H9 (cell line): ENCODE results near the gene FBXL19. TPM values are rescaled to one million over a fixed set of nuclear protein-coding genes. Genes with fewer than 3 reads are reported as not detected.
A peak's percentile ranks its signal among the peaks of the same experiment; 100 is the strongest.

Source experiments
- DNase-seq: peaks from one replicate; pipeline ENCODE4 v3.0.0-alpha.2; 2017
- H2AFZ ChIP-seq: one replicate; pipeline ENCODE4 v1.6.1; 2013; ENCODE audit warnings: mild to moderate bottlenecking, low read length, control low read depth, moderate library complexity
- H2AK5ac ChIP-seq: 2 replicates; pipeline ENCODE4 v1.6.1; 2013; ENCODE audit warnings: low read length, control low read depth, mixed read lengths; ENCODE audit not compliant: insufficient read length
- H2BK120ac ChIP-seq: one replicate; pipeline ENCODE4 v1.6.1; 2013; ENCODE audit warnings: low read depth, mild to moderate bottlenecking, low read length, control low read depth, inconsistent platforms; ENCODE audit not compliant: poor library complexity, severe bottlenecking
- H2BK12ac ChIP-seq: 2 replicates; pipeline ENCODE4 v1.6.1; 2013; ENCODE audit warnings: low read length, control low read depth, mixed read lengths, low read depth; ENCODE audit not compliant: insufficient read length
- H2BK15ac ChIP-seq: 2 replicates; pipeline ENCODE4 v1.6.1; 2013; ENCODE audit warnings: low read depth, low read length, control low read depth
- H2BK20ac ChIP-seq: one replicate; pipeline ENCODE4 v1.6.1; 2013; ENCODE audit warnings: low read depth, mild to moderate bottlenecking, low read length, control low read depth, inconsistent platforms; ENCODE audit not compliant: poor library complexity, severe bottlenecking
- H2BK5ac ChIP-seq: 2 replicates; pipeline ENCODE4 v1.6.1; 2013; ENCODE audit warnings: low read length, control low read depth, mixed read lengths; ENCODE audit not compliant: insufficient read length
- H3K14ac ChIP-seq: 2 replicates; pipeline ENCODE4 v1.6.1; 2013; ENCODE audit warnings: low read length, control low read depth; ENCODE audit not compliant: insufficient read depth
- H3K18ac ChIP-seq: 2 replicates; pipeline ENCODE4 v1.6.1; 2013; ENCODE audit warnings: low read depth, mild to moderate bottlenecking, mixed read lengths, low read length, control low read depth; ENCODE audit not compliant: insufficient read length
- H3K23ac ChIP-seq: 2 replicates; pipeline ENCODE4 v1.6.1; 2013; ENCODE audit warnings: low read length, control low read depth, mixed read lengths, low read depth; ENCODE audit not compliant: insufficient read length
- H3K23me2 ChIP-seq: 2 replicates; pipeline ENCODE4 v1.6.1; 2013; ENCODE audit warnings: low read depth, mild to moderate bottlenecking, mixed read lengths, low read length, control low read depth; ENCODE audit not compliant: insufficient read length, poor library complexity, severe bottlenecking
- H3K27ac ChIP-seq: 2 replicates; pipeline ENCODE4 v1.5.1; 2013; ENCODE audit warnings: low read length, control low read depth, mixed read lengths, low read depth; ENCODE audit not compliant: insufficient read length
- H3K27me3 ChIP-seq: 2 replicates; pipeline ENCODE4 v1.6.1; 2013; ENCODE audit warnings: low read length, control low read depth, inconsistent platforms; ENCODE audit not compliant: insufficient read depth
- H3K4ac ChIP-seq: 2 replicates; pipeline ENCODE4 v1.6.1; 2013; ENCODE audit warnings: low read depth, mild to moderate bottlenecking, control low read depth, inconsistent platforms, low read length, moderate library complexity
- H3K4me1 ChIP-seq: 2 replicates; pipeline ENCODE4 v1.6.1; 2013; ENCODE audit warnings: low read length, control low read depth, inconsistent platforms; ENCODE audit not compliant: insufficient read depth
- H3K4me2 ChIP-seq: 2 replicates; pipeline ENCODE4 v1.6.1; 2013; ENCODE audit warnings: low read length, control low read depth, mixed read lengths; ENCODE audit not compliant: insufficient read length, insufficient read depth
- H3K56ac ChIP-seq: 2 replicates; pipeline ENCODE4 v1.6.1; 2013; ENCODE audit warnings: low read depth, mild to moderate bottlenecking, mixed read lengths, low read length, control low read depth; ENCODE audit not compliant: insufficient read length
- H3K79me1 ChIP-seq: 2 replicates; pipeline ENCODE4 v1.6.1; 2013; ENCODE audit warnings: low read depth, mild to moderate bottlenecking, moderate library complexity, low read length, control low read depth, inconsistent platforms; ENCODE audit not compliant: insufficient read depth, poor library complexity, severe bottlenecking
- H3K79me2 ChIP-seq: 2 replicates; pipeline ENCODE4 v1.6.1; 2013; ENCODE audit warnings: low read length, control low read depth, inconsistent platforms; ENCODE audit not compliant: insufficient read depth
- H3K9ac ChIP-seq: 2 replicates; pipeline ENCODE4 v1.6.1; 2013; ENCODE audit warnings: low read length, control low read depth, mixed read lengths; ENCODE audit not compliant: insufficient read length; ENCODE audit errors: extremely low read depth
- H3K9me3 ChIP-seq: one replicate; pipeline ENCODE4 v1.6.1; 2013; ENCODE audit warnings: low read depth, low read length, inconsistent platforms; ENCODE audit not compliant: control insufficient read depth
- H3T11ph ChIP-seq: one replicate; pipeline ENCODE4 v1.6.1; 2013; ENCODE audit warnings: mild to moderate bottlenecking, low read length, control low read depth, inconsistent platforms
- H4K20me1 ChIP-seq: one replicate; pipeline ENCODE4 v1.6.1; 2013; ENCODE audit not compliant: control insufficient read depth, insufficient read length, insufficient read depth
- H4K5ac ChIP-seq: 2 replicates; pipeline ENCODE4 v1.6.1; 2013; ENCODE audit warnings: low read depth, mild to moderate bottlenecking, mixed read lengths, low read length, control low read depth; ENCODE audit not compliant: insufficient read length
- H4K8ac ChIP-seq: replicated peaks from 2 replicates; pipeline ENCODE4 v1.6.1; 2013; ENCODE audit warnings: low read length, control low read depth, mixed read lengths, low read depth; ENCODE audit not compliant: insufficient read length
- H4K91ac ChIP-seq: 2 replicates; pipeline ENCODE4 v1.6.1; 2013; ENCODE audit warnings: low read depth, mild to moderate bottlenecking, moderate library complexity, mixed read lengths, low read length, control low read depth; ENCODE audit not compliant: insufficient read length
- H3K27ac Mint-ChIP-seq, 3 experiments: 2 replicates in 2 of 3; 3 replicates in 1 of 3; pipeline ENCODE4 v1.8.0; 2020 to 2021; ENCODE audit warnings: mixed read lengths in 3 of 3, mild to moderate bottlenecking in 1 of 3, moderate library complexity in 1 of 3
- H3K27me3 Mint-ChIP-seq: 2 replicates; pipeline ENCODE4 v1.8.0; 2021; ENCODE audit warnings: low read depth, mild to moderate bottlenecking, moderate library complexity, mixed read lengths
- H3K36me3 Mint-ChIP-seq, 3 experiments: 2 replicates in 2 of 3; 3 replicates in 1 of 3; pipeline ENCODE4 v1.8.0; 2020 to 2021; ENCODE audit warnings: low read depth in 3 of 3, mixed read lengths in 3 of 3; ENCODE audit not compliant: insufficient read depth in 1 of 3
- H3K4me1 Mint-ChIP-seq, 2 experiments: 2 replicates each; pipeline ENCODE4 v1.8.0; 2020; ENCODE audit warnings: mixed read lengths in 2 of 2
- H3K4me3 Mint-ChIP-seq, 2 experiments: 2 replicates in 1 of 2; 3 replicates in 1 of 2; pipeline ENCODE4 v1.8.0; 2020 to 2021; ENCODE audit warnings: mild to moderate bottlenecking in 2 of 2, mixed read lengths in 2 of 2, moderate library complexity in 1 of 2
- H3K9me3 Mint-ChIP-seq, 2 experiments: 2 replicates in 1 of 2; 3 replicates in 1 of 2; pipeline ENCODE4 v1.8.0; 2020; ENCODE audit warnings: mild to moderate bottlenecking in 2 of 2, mixed read lengths in 2 of 2, moderate library complexity in 1 of 2
- CTCF ChIP-seq: fragments of 200-600 bp; sonication (generic); conservative IDR thresholded peaks from 3 replicates; pipeline ENCODE4 v1.8.0; 2021; ENCODE audit warnings: antibody characterized with exemption, mild to moderate bottlenecking
- whole genome bisulfite sequencing: extraction: QIAGEN DNeasy Blood & Tissue Kit; methylation state at CpG from one replicate; pipeline ENCODE4 v1.1.7; 2013; ENCODE audit warnings: missing lambda C conversion rate, low lambda C conversion rate, mixed read lengths; ENCODE audit not compliant: insufficient read length; ENCODE audit errors: extremely low coverage; 5-methylcytosine and 5-hydroxymethylcytosine counted together
- total RNA-seq: library from RNA; stranded (reverse); gene quantifications from 2 replicates; pipeline ENCODE4 v1.2.1, GENCODE V29; 2021

The FBXL19 gene
- total RNA-seq, 1 experiment from 2014 or later: 66.8 TPM

- Histone ChIP-seq H3K4me1 (peaks cover 3% of the 10 kb centered on the region; the same call in 1 of the 2 replicates), H3K14ac (peak overlapping the region; percentile 46; the same call in 1 of the 2 replicates), H3T11ph (no peak overlapping the region), H2BK15ac (no peak overlapping the region), H3K56ac (no peak overlapping the region), H2BK12ac (no peak overlapping the region), H3K27ac (no peak overlapping the region), H3K23ac (no peak overlapping the region), H4K91ac (no peak overlapping the region), H3K4ac (no peak overlapping the region), H3K4me2 (peak overlapping the region; percentile 83), H3K9me3 (no peaks in the 10 kb centered on the region), H3K9ac (peak overlapping the region; percentile 52), H3K23me2 (peaks cover 20% of the 10 kb centered on the region), H3K18ac (no peak overlapping the region), H3K27me3 (no peaks in the 10 kb centered on the region), H2BK120ac (no peak overlapping the region), H2BK20ac (no peak overlapping the region), H3K79me2 (no peaks in the 10 kb centered on the region), H4K8ac (no peak overlapping the region), H2BK5ac (no peak overlapping the region), H4K20me1 (peaks cover 2% of the 10 kb centered on the region), H2AK5ac (no peak overlapping the region), H3K79me1 (no peaks in the 10 kb centered on the region), H4K5ac (no peak overlapping the region), H2AFZ (no peak overlapping the region)
- H3K9me3 Mint-ChIP-seq: peaks cover 0 to 2% of the 10 kb centered on the region in 2 experiments; a peak in 1 of 5 replicates
- no CpG with 5 or more reads among the region's 11 CpGs for WGBS
- H3K36me3 Mint-ChIP-seq: peaks cover 5 to 16% (median 15%) of the 10 kb centered on the region in 3 experiments
- peak overlapping the region; percentile 70 to 82 for H3K4me3 Mint-ChIP-seq
- peaks cover 14% of the 10 kb centered on the region for H3K27me3 Mint-ChIP-seq
- no peak overlapping the region for H3K27ac Mint-ChIP-seq
- peaks cover 28% of the 10 kb centered on the region in 2 experiments for H3K4me1 Mint-ChIP-seq
- TF ChIP-seq CTCF: no peak
- DNase-seq: no peak
Measured at GRCh38 chr16:30893417-30893743, 30.0 kb upstream of the FBXL19 start.
